Adrenal gland (tissue), 12 donors: Measurements from ENCODE around the gene LIMK1. TPM values are rescaled to one million over a fixed set of nuclear protein-coding genes. Genes with fewer than 3 reads are reported as not detected.
A peak's percentile ranks its signal among the peaks of the same experiment; 100 is the strongest.

Experiments
- DNase-seq, 7 donors: peaks; one replicate each; pipeline ENCODE4 v3.0.0-alpha.2; 2019 to 2020
- H3K27ac ChIP-seq, 5 donors: fragments of 200-600 bp; sonication (generic) in 4 of 5; 1 replicate in 3 of 5; 2 replicates in 2 of 5; pipeline versions ENCODE4 v1.5.1 to v1.8.0; 2016 to 2020; ENCODE audit warnings: mild to moderate bottlenecking in 1 of 5
- H3K27me3 ChIP-seq: fragments of 200-600 bp; 2 replicates; pipeline ENCODE4 v1.8.0; 2021
- H3K36me3 ChIP-seq, 2 donors: fragments of 200-600 bp; replicated peaks in 1 of 2; 1 replicate in 1 of 2; 2 replicates in 1 of 2; pipeline versions ENCODE4 v1.5.1 to v1.8.0; 2018 to 2022
- H3K4me1 ChIP-seq, 2 donors: fragments of 200-600 bp; replicated peaks in 1 of 2; 1 replicate in 1 of 2; 2 replicates in 1 of 2; pipeline versions ENCODE4 v1.5.1 to v1.8.0; 2018 to 2021
- H3K4me3 ChIP-seq, 4 donors: fragments of 200-600 bp; sonication (generic) in 3 of 4; one replicate each; pipeline ENCODE4 v1.5.1; 2016 to 2018
- H3K9me3 ChIP-seq, 3 donors: fragments of 200-600 bp; sonication (generic) in 1 of 3; replicated peaks in 1 of 3; 1 replicate in 2 of 3; 2 replicates in 1 of 3; pipeline versions ENCODE4 v1.5.1 to v1.8.0; 2016 to 2021
- CTCF ChIP-seq, 6 experiments: fragments of 450-650 bp in 4 of 6; fragments of 200-600 bp in 2 of 6; sonication (generic) in 1 of 6; IDR thresholded peaks; 1 replicate in 5 of 6; 2 replicates in 1 of 6; pipeline versions ENCODE4 v1.5.1 to v1.8.0; 2016 to 2021; ENCODE audit warnings: antibody characterized with exemption in 6 of 6, mild to moderate bottlenecking in 2 of 6, moderate library complexity in 1 of 6
- POLR2A ChIP-seq, 2 donors: fragments of 450-650 bp; IDR thresholded peaks; one replicate each; pipeline ENCODE4 v1.6.1; 2017; ENCODE audit warnings: antibody characterized with exemption in 2 of 2, mild to moderate bottlenecking in 2 of 2, moderate library complexity in 1 of 2
- WGBS, 4 donors: extraction: QIAGEN DNeasy Blood & Tissue Kit in 2 of 4; methylation state at CpG; one replicate each; pipeline versions ENCODE4 v1.1.5 to v1.1.7; 2013 to 2017; 5-methylcytosine and 5-hydroxymethylcytosine counted together
- intact Hi-C, 2 donors: fragments of 100-400 bp; cut with DNase I; formaldehyde crosslinking; loops; one replicate each; pipeline versions ENCODE4 v1.14.1 to v1.15.0; 2022 to 2023
- polyA plus RNA-seq, 3 donors: library from polyadenylated mRNA; stranded (reverse); fragments of 200-250 nt in 2 of 3; fragments of 350-450 nt in 1 of 3; fragmentation: Illumina TruSeq in 1 of 3; extraction: RNeasy Lipid Tissue Mini Kit (QIAGEN cat#74804) in 1 of 3; gene quantifications; one replicate each; pipeline ENCODE4 v1.2.3, GENCODE V29; 2013 to 2014
- total RNA-seq, 9 donors: library from RNA; depleted of rRNA in 4 of 9; stranded (reverse); fragments of >200 nt in 4 of 9; fragments of 120-200 nt in 1 of 9; fragmentation: NEBNext Ultra II Directional in 1 of 9; extraction: Animal tissue kit (Norgen Biotek cat#: 25700) in 1 of 9; gene quantifications; one replicate each; pipeline versions ENCODE4 v1.1.0 to v1.2.4, GENCODE V29; 2013 to 2023
- donor health status: healthy with polysubstance abuse.
- donor health status: Bipolar disorder and iron deficiency.
- donor health status: DM: yes; HTN: yes; CAD: no.
- donor health status: DM: no; HTN: no; CAD: no.
- donor health status: DM: no; HTN: no; CAD: no.
- donor health status: DM: yes; HTN: yes; CAD: no.

The LIMK1 gene
- total and polyA plus RNA-seq, 12 donors, result 7.2 to 32.1 (median 19.8) TPM

GRCh38 chr7:74057987-74058386, 25.6 kb upstream of the LIMK1 start:
- Histone ChIP-seq H3K4me3 (no peak overlapping the region), H3K4me1 (peaks cover 4 to 13% of the 10 kb centered on the region in 2 donors), H3K36me3 (peaks cover 0 to 5% of the 10 kb centered on the region in 2 donors), H3K9me3 (no peaks in the 10 kb centered on the region), H3K27ac (no peak overlapping the region), H3K27me3 (no peaks in the 10 kb centered on the region)
- no peak for DNase-seq
- WGBS, 4 donors, result 74 to 84% (median 79%) methylated on average over 1 of the region's 1 CpG
- intact Hi-C loops, result no loop called here
- TF ChIP-seq POLR2A (IDR thresholded peaks at IDR 0.05) (no peak), CTCF (IDR thresholded peaks at IDR 0.05) (no peak)

- H3K27me3 ChIP-seq, result no peaks in the 10 kb centered on the region
- no peak for TF ChIP-seq CTCF (IDR thresholded peaks at IDR 0.05)
- no peak for TF ChIP-seq POLR2A (IDR thresholded peaks at IDR 0.05)
- 86 to 97% (median 91%) methylated on average over 5 to 7 of the region's 7 CpGs for WGBS, 4 donors
- H3K4me3 ChIP-seq, result no peak overlapping the region
- no peak overlapping the region for H3K27ac ChIP-seq
- intact Hi-C loops, result no loop called here
- DNase-seq, result no peak
- H3K4me1 ChIP-seq, result peaks cover 4 to 13% of the 10 kb centered on the region in 2 donors
- peaks cover 0 to 5% of the 10 kb centered on the region in 2 donors for H3K36me3 ChIP-seq
- H3K9me3 ChIP-seq, result no peaks in the 10 kb centered on the region
Measured at GRCh38 chr7:74058486-74058885, 25.1 kb upstream of the LIMK1 start.

GRCh38 chr7:74059037-74059436, 24.6 kb upstream of the LIMK1 start:
- Histone ChIP-seq H3K36me3 (peaks cover 0 to 5% of the 10 kb centered on the region in 2 donors), H3K4me1 (peaks cover 4 to 13% of the 10 kb centered on the region in 2 donors), H3K27ac (no peak overlapping the region), H3K9me3 (no peaks in the 10 kb centered on the region), H3K4me3 (no peak overlapping the region), H3K27me3 (no peaks in the 10 kb centered on the region)
- no peak for DNase-seq
- intact Hi-C loops, result no loop called here
- TF ChIP-seq CTCF (IDR thresholded peaks at IDR 0.05) (no peak), POLR2A (IDR thresholded peaks at IDR 0.05) (no peak)
- 66 to 85% (median 77%) methylated on average over 2 of the region's 2 CpGs for WGBS, 4 donors

GRCh38 chr7:74059681-74060588, 23.7 kb upstream of the LIMK1 start:
- no peaks in the 10 kb centered on the region for H3K27me3 ChIP-seq
- intact Hi-C loops, result loop anchor here (10.0 kb wide), 2 partner anchors 125 to 215 kb away; no protein-coding TSS in a partner anchor
- H3K4me1 ChIP-seq, result peaks cover 4 to 13% of the 10 kb centered on the region in 2 donors
- 39 to 69% (median 65%) methylated on average over 7 to 21 of the region's 21 CpGs for WGBS, 4 donors
- DNase-seq, result peak in 2 of 7 donors; percentile 49
- no peak for TF ChIP-seq CTCF (IDR thresholded peaks at IDR 0.05)
- no peak for TF ChIP-seq POLR2A (IDR thresholded peaks at IDR 0.05)
- no peak overlapping the region for H3K4me3 ChIP-seq
- H3K36me3 ChIP-seq, result peaks cover 0 to under 1% of the 10 kb centered on the region in 2 donors
- no peaks in the 10 kb centered on the region for H3K9me3 ChIP-seq
- H3K27ac ChIP-seq, result no peak overlapping the region
